ENCODE results near the gene TRMT6.

DNA sequence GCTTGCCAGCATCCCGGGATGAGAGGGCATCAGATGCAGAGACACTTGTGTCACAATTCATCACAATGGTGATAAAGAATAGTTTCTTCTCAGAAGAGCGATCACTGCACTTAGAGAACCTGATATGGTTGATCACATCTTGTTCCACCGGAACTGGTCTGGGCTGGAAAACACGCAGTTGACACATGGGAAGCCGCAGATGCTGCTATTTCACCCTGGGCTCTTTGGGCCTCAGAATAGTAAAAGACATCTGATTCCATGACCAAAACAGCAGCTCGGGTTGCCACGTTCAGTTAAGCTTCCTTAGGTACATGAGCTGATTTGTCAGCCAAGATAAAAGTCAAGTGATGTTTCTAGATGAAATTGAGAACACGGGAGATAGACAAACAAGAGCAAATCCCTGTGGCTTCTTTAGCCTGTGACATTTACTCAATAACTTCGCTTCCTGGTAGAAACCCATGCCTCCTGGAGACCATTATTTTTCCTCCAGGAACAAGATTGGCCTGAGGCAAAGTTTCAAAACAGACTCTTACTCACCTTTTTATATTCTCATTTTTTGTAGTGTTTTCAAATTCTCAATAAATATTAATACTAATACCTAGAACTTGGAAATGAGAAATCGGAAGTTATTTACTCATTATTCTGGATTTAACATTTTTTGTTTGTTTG is 59.4 kb downstream of the TRMT6 start:
- TF ChIP-seq POLR2A (IDR thresholded peaks at IDR 0.05): no peak
- TF ChIP-seq, protein P1, sequence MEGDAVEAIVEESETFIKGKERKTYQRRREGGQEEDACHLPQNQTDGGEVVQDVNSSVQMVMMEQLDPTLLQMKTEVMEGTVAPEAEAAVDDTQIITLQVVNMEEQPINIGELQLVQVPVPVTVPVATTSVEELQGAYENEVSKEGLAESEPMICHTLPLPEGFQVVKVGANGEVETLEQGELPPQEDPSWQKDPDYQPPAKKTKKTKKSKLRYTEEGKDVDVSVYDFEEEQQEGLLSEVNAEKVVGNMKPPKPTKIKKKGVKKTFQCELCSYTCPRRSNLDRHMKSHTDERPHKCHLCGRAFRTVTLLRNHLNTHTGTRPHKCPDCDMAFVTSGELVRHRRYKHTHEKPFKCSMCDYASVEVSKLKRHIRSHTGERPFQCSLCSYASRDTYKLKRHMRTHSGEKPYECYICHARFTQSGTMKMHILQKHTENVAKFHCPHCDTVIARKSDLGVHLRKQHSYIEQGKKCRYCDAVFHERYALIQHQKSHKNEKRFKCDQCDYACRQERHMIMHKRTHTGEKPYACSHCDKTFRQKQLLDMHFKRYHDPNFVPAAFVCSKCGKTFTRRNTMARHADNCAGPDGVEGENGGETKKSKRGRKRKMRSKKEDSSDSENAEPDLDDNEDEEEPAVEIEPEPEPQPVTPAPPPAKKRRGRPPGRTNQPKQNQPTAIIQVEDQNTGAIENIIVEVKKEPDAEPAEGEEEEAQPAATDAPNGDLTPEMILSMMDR (IDR thresholded peaks at IDR 0.05): no peak
